Superior temporal gyrus (tissue), 1 donor: ENCODE data around the gene EEF1A2.

Experiments
- DNase-seq: peaks from one replicate; pipeline ENCODE4 v3.0.0-alpha.2; 2016; ENCODE audit errors: extremely low spot score

Gene EEF1A2

GRCh38 chr20:63469713-63470101 lies 29.2 kb downstream of the EEF1A2 start:
- no peak for DNase-seq

- no peak for DNase-seq
Measured at GRCh38 chr20:63469019-63469712, 29.7 kb downstream of the EEF1A2 start.

- DNase-seq = no peak
Measured at GRCh38 chr20:63468421-63468820, 30.5 kb downstream of the EEF1A2 start.

- DNase-seq = no peak
Measured at GRCh38 chr20:63467294-63468083, 31.4 kb downstream of the EEF1A2 start.

- DNase-seq = no peak
Measured at GRCh38 chr20:63466861-63467260, 32.0 kb downstream of the EEF1A2 start.

GRCh38 chr20:63466250-63466825 lies 32.5 kb downstream of the EEF1A2 start:
- DNase-seq = no peak

GRCh38 chr20:63465380-63466249 lies 33.3 kb downstream of the EEF1A2 start:
- DNase-seq = no peak

GRCh38 chr20:63464289-63464635 lies 34.6 kb downstream of the EEF1A2 start:
- no peak for DNase-seq

GRCh38 chr20:63463400-63464288 lies 35.2 kb downstream of the EEF1A2 start:
- no peak for DNase-seq

GRCh38 chr20:63462244-63462643 lies 36.6 kb downstream of the EEF1A2 start:
- no peak for DNase-seq

- no peak for DNase-seq
Measured at GRCh38 chr20:63461104-63461763, 37.6 kb downstream of the EEF1A2 start.

- DNase-seq = no peak
Measured at GRCh38 chr20:63459070-63459380, 39.9 kb downstream of the EEF1A2 start.

- no peak for DNase-seq
Measured at GRCh38 chr20:63458170-63459069, 40.5 kb downstream of the EEF1A2 start.

- DNase-seq = no peak
Measured at GRCh38 chr20:63457737-63458136, 41.1 kb downstream of the EEF1A2 start.

GRCh38 chr20:63456429-63457284 lies 42.2 kb downstream of the EEF1A2 start:
- no peak for DNase-seq

- no peak for DNase-seq
Measured at GRCh38 chr20:63455568-63455859, 43.4 kb downstream of the EEF1A2 start.

- no peak for DNase-seq
Measured at GRCh38 chr20:63454731-63455567, 43.9 kb downstream of the EEF1A2 start.
